ENCODE results near the gene SRGAP2C. TPM values are rescaled to one million over a fixed set of nuclear protein-coding genes. Genes with fewer than 3 reads are reported as not detected.
"Not testable (repeated sequence)": the region's sequence is repeated elsewhere in the genome, so short reads cannot be mapped to it uniquely, and the experiment has no call there.

The SRGAP2C gene
- total and polyA plus RNA-seq, 2 of the 13 experiments (the other 11 are each of a cell fraction or from before 2014, with no cell fraction given), result 6.9 to 8.4 TPM

DNA sequence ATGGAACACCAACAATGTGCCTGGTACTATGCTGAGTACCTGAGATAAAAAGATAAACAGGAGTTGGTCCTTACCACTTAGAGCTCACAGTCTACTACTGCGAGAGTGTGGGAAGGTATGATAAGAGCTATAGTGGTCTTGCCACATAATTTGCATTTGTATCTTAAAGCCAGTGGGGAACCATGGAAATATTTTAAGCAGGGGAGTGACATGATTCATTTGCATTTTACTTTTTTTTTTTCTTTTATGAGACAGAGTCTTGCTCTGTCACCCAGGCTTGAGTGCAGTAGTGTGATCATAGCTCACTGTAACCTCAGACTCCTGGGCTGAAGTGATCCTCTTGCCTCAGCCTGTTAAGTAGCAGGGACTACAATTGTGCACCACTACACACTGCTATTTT lies 53.6 kb downstream of the SRGAP2C start:
- H3K36me3 ChIP-seq (replicated peaks in 1 of 2; ENCODE audit: control insufficient read depth in 1 of 2, insufficient read depth in 2 of 2, low read length in 2 of 2); H4K20me1 ChIP-seq (ENCODE audit: insufficient read depth, low read length); DNase-seq (ENCODE audit: low spot score); ATAC-seq; H2AFZ ChIP-seq (ENCODE audit: low read length); intact Hi-C loops (cut with micrococcal nuclease; ENCODE audit: unreplicated experiment); BruUV-seq (replicated peaks); H3K4me2 ChIP-seq (ENCODE audit: low read depth, low read length); POLR2A ChIA-PET; H3K9ac ChIP-seq (ENCODE audit: insufficient read depth, low read depth, low read length); H3K4me3 ChIP-seq (replicated peaks in 1 of 3; ENCODE audit: insufficient read depth in 1 of 3, low read depth in 2 of 3, low read length in 3 of 3); in situ Hi-C loops (cut with HindIII; ENCODE audit: extremely low pct_ligation_motif_present, low pct_unique_long_range_greater_than_20kb); H3K9me3 ChIP-seq (ENCODE audit: low read length); H3K4me1 ChIP-seq (ENCODE audit: insufficient read depth, low read length); H3K27ac ChIP-seq (ENCODE audit: extremely low read length, insufficient read depth, low read length); H3K79me2 ChIP-seq (ENCODE audit: insufficient read depth, low read length); FAIRE-seq; CTCF ChIA-PET (ENCODE audit: low intra/inter-chr PET ratio, low total read pairs); H3K27me3 ChIP-seq (ENCODE audit: control insufficient read depth in 1 of 2, insufficient read depth in 2 of 2, low read length in 2 of 2): not testable (repeated sequence)
- 100% methylated on average over 1 of the region's 1 CpG for WGBS (ENCODE audit: low lambda C conversion rate)

DNA sequence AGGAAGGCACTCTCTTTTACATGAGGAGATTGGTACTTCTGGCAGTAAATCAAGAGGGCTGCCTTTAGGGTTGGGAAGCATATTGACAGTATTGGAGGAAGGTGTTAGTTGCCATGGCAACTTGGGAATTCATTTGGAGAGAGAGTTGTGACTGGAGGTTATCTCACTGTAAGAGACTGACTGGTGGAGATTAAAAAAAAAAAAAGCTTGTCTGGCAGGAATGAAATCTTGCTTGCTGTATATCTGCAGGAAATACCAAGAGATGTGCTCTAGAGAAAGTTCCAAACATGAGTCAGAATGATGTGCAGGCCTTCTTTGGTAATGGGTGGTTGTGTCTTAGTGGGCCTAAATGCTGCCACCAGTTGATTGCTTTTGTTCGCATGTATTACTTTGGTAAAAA lies 59.1 kb downstream of the SRGAP2C start:
- no CpG with 5 or more reads among the region's 1 CpG for WGBS (ENCODE audit: low lambda C conversion rate)
- H3K79me2 ChIP-seq (ENCODE audit: insufficient read depth, low read length); POLR2A ChIA-PET; H3K9me3 ChIP-seq (ENCODE audit: low read length); DNase-seq (ENCODE audit: low spot score); BruUV-seq (replicated peaks); H2AFZ ChIP-seq (ENCODE audit: low read length); H3K27ac ChIP-seq (ENCODE audit: extremely low read length, insufficient read depth, low read length); in situ Hi-C loops (cut with HindIII; ENCODE audit: extremely low pct_ligation_motif_present, low pct_unique_long_range_greater_than_20kb); H3K4me2 ChIP-seq (ENCODE audit: low read depth, low read length); ATAC-seq; H3K9ac ChIP-seq (ENCODE audit: insufficient read depth, low read depth, low read length); intact Hi-C loops (cut with micrococcal nuclease; ENCODE audit: unreplicated experiment); CTCF ChIA-PET (ENCODE audit: low intra/inter-chr PET ratio, low total read pairs); FAIRE-seq; H3K36me3 ChIP-seq (replicated peaks in 1 of 2; ENCODE audit: control insufficient read depth in 1 of 2, insufficient read depth in 2 of 2, low read length in 2 of 2); H3K4me3 ChIP-seq (replicated peaks in 1 of 3; ENCODE audit: insufficient read depth in 1 of 3, low read depth in 2 of 3, low read length in 3 of 3); H3K27me3 ChIP-seq (ENCODE audit: control insufficient read depth in 1 of 2, insufficient read depth in 2 of 2, low read length in 2 of 2); H3K4me1 ChIP-seq (ENCODE audit: insufficient read depth, low read length); H4K20me1 ChIP-seq (ENCODE audit: insufficient read depth, low read length): not testable (repeated sequence)

DNA sequence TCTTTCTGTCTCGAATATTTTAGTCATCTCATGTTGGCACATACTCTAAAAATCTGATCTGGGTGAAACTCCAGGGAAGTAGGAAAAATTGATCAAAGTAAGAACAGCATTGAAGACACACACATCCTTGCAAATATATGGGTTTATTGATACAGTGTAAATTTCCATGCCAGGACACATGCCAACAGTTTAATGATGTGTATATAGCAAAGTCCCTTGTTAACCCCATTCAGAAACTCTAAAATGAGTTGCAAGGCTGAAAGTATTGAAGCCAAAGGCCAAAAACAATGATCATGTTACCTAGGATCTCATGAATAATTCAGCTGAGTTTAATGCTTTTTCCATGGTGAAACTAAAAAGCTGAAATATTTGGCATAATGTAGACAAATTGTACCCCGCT lies 61.6 kb downstream of the SRGAP2C start:
- H3K27ac ChIP-seq (ENCODE audit: extremely low read length, insufficient read depth, low read length); H4K20me1 ChIP-seq (ENCODE audit: insufficient read depth, low read length); H3K4me3 ChIP-seq (replicated peaks in 1 of 3; ENCODE audit: insufficient read depth in 1 of 3, low read depth in 2 of 3, low read length in 3 of 3); H3K4me1 ChIP-seq (ENCODE audit: insufficient read depth, low read length); H2AFZ ChIP-seq (ENCODE audit: low read length); FAIRE-seq; ATAC-seq; H3K36me3 ChIP-seq (replicated peaks in 1 of 2; ENCODE audit: control insufficient read depth in 1 of 2, insufficient read depth in 2 of 2, low read length in 2 of 2); H3K4me2 ChIP-seq (ENCODE audit: low read depth, low read length); H3K79me2 ChIP-seq (ENCODE audit: insufficient read depth, low read length); H3K9ac ChIP-seq (ENCODE audit: insufficient read depth, low read depth, low read length); POLR2A ChIA-PET; CTCF ChIA-PET (ENCODE audit: low intra/inter-chr PET ratio, low total read pairs); intact Hi-C loops (cut with micrococcal nuclease; ENCODE audit: unreplicated experiment); H3K27me3 ChIP-seq (ENCODE audit: control insufficient read depth in 1 of 2, insufficient read depth in 2 of 2, low read length in 2 of 2); BruUV-seq (replicated peaks); H3K9me3 ChIP-seq (ENCODE audit: low read length); in situ Hi-C loops (cut with HindIII; ENCODE audit: extremely low pct_ligation_motif_present, low pct_unique_long_range_greater_than_20kb); DNase-seq (ENCODE audit: low spot score): not testable (repeated sequence)
- no CpG with 5 or more reads among the region's 2 CpGs for WGBS (ENCODE audit: low lambda C conversion rate)

DNA sequence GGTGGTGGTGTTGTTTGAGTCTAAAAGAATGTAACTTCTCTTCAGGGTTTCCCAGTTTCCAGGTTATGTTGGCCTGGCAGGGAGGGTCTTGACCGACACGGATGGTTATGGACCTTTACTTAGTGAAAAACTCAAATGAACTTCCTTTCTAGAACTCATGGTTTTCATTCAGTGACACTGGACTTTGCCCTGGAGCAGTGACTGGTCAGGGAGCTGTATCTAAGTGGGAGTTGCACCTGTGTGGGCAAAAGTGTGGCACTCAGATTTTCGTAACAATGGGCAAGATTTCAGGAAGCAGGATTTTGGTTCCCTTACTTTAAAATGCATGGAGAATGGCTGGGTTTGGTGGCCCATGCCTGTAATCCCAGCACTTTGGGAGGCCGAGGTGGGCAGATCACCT lies 67.9 kb downstream of the SRGAP2C start:
- in situ Hi-C loops (cut with HindIII; ENCODE audit: extremely low pct_ligation_motif_present, low pct_unique_long_range_greater_than_20kb); H3K79me2 ChIP-seq (ENCODE audit: insufficient read depth, low read length); H4K20me1 ChIP-seq (ENCODE audit: insufficient read depth, low read length); H3K4me1 ChIP-seq (ENCODE audit: insufficient read depth, low read length); H3K27me3 ChIP-seq (ENCODE audit: control insufficient read depth in 1 of 2, insufficient read depth in 2 of 2, low read length in 2 of 2); H3K4me2 ChIP-seq (ENCODE audit: low read depth, low read length); POLR2A ChIA-PET; H3K9ac ChIP-seq (ENCODE audit: insufficient read depth, low read depth, low read length); H3K4me3 ChIP-seq (replicated peaks in 1 of 3; ENCODE audit: insufficient read depth in 1 of 3, low read depth in 2 of 3, low read length in 3 of 3); FAIRE-seq; H3K36me3 ChIP-seq (replicated peaks in 1 of 2; ENCODE audit: control insufficient read depth in 1 of 2, insufficient read depth in 2 of 2, low read length in 2 of 2); H3K9me3 ChIP-seq (ENCODE audit: low read length); DNase-seq (ENCODE audit: low spot score); BruUV-seq (replicated peaks); H3K27ac ChIP-seq (ENCODE audit: extremely low read length, insufficient read depth, low read length); intact Hi-C loops (cut with micrococcal nuclease; ENCODE audit: unreplicated experiment); CTCF ChIA-PET (ENCODE audit: low intra/inter-chr PET ratio, low total read pairs); H2AFZ ChIP-seq (ENCODE audit: low read length): not testable (repeated sequence)
- ATAC-seq, result peak; percentile 41; the same call in 1 of the 3 replicates
- WGBS (ENCODE audit: low lambda C conversion rate), result no CpG with 5 or more reads among the region's 4 CpGs

DNA sequence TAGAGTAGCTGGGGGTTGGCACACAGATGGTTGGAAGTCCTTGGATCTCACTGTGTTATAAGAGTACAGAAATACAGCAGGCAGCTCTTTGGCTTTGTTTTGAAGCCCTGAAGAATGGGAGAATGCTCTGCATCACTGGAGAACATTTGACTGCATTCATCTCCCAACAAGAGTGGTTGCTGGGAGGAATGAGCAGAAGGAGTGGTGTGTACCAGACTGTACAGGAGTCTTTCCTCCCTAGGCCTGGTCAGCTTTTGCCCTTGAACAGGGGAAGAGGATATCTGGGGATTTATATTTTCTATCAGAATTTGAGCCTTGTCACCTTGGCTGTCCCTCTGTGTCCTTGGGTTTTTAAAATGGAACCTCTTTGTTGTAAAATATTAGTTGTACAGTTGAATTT lies 69.8 kb downstream of the SRGAP2C start:
- H3K4me3 ChIP-seq (replicated peaks in 1 of 3; ENCODE audit: insufficient read depth in 1 of 3, low read depth in 2 of 3, low read length in 3 of 3); H3K9ac ChIP-seq (ENCODE audit: insufficient read depth, low read depth, low read length); H4K20me1 ChIP-seq (ENCODE audit: insufficient read depth, low read length); POLR2A ChIA-PET; BruUV-seq (replicated peaks); H3K4me1 ChIP-seq (ENCODE audit: insufficient read depth, low read length); H3K27ac ChIP-seq (ENCODE audit: extremely low read length, insufficient read depth, low read length); CTCF ChIA-PET (ENCODE audit: low intra/inter-chr PET ratio, low total read pairs); H3K27me3 ChIP-seq (ENCODE audit: control insufficient read depth in 1 of 2, insufficient read depth in 2 of 2, low read length in 2 of 2); DNase-seq (ENCODE audit: low spot score); FAIRE-seq; H3K79me2 ChIP-seq (ENCODE audit: insufficient read depth, low read length); H3K9me3 ChIP-seq (ENCODE audit: low read length); H2AFZ ChIP-seq (ENCODE audit: low read length); H3K4me2 ChIP-seq (ENCODE audit: low read depth, low read length); in situ Hi-C loops (cut with HindIII; ENCODE audit: extremely low pct_ligation_motif_present, low pct_unique_long_range_greater_than_20kb); H3K36me3 ChIP-seq (replicated peaks in 1 of 2; ENCODE audit: control insufficient read depth in 1 of 2, insufficient read depth in 2 of 2, low read length in 2 of 2); intact Hi-C loops (cut with micrococcal nuclease; ENCODE audit: unreplicated experiment): not testable (repeated sequence)
- peak; percentile 61 for ATAC-seq
